ENCODE measurements around the gene NKAP.
"Not testable (repeated sequence)": the region's sequence is repeated elsewhere in the genome, so short reads cannot be mapped to it uniquely, and the experiment has no call there.

Gene NKAP

GRCh38 chrX:119983494-119983893 is 39.9 kb upstream of the NKAP start:
- no peak overlapping the region for H3K4me3 ChIP-seq (ENCODE audit: low read depth, low read length)
- TF ChIP-seq CTCF (IDR thresholded peaks at IDR 0.05; ENCODE audit: low read depth, low read length), result no peak

DNA sequence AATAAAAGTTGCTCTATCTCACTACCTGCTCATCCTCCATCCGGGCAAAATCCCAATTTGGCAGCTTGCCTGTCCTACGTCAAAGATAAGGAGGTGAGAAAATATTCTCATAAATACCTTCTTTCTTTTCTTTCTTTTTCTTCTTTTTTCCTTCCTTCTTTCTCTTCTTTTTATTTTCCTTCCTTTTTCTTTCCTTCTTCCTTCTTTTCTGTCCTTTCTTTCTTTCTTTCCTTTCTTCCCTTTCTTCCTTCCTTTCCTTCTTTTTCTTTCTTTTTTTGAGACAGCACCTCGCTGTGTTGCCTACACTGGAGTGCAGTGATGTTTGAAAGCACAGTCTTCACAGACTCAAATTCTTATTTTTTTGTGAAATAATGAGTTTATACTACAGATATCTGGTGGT is 38.6 kb upstream of the NKAP start:
- TF ChIP-seq CTCF (IDR thresholded peaks at IDR 0.05; ENCODE audit: low read depth, low read length), result no peak
- H3K4me3 ChIP-seq (ENCODE audit: low read depth, low read length), result no peak overlapping the region

- TF ChIP-seq CTCF (IDR thresholded peaks at IDR 0.05; ENCODE audit: low read depth, low read length), result 0 out of 2 replicates have a peak, but pooled peaks have one; percentile 22
Measured at GRCh38 chrX:119981286-119982070, 37.9 kb upstream of the NKAP start.

DNA sequence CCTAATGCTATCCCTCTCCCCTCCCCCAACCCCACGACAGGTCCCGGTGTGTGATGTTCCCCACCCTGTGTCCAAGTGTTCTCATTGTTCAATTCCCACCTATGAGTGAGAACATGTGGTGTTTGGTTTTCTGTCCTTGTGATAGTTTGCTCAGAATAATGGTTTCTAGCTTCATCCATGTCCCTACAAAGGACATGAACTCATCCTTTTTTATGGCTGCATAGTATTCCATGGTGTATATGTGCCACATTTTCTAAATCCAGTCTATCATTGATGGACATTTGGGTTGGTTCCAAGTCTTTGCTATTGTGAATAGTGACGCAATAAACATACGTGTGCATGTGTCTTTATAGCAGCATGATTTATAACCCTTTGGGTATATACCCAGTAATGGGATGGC is 33.6 kb upstream of the NKAP start:
- H3K4me3 ChIP-seq (ENCODE audit: low read depth, low read length), result not testable (repeated sequence)

More at GRCh38 chrX:119981286-119982070, 37.9 kb upstream of the NKAP start:
- H3K4me3 ChIP-seq (ENCODE audit: low read depth, low read length), result no peak overlapping the region

DNA sequence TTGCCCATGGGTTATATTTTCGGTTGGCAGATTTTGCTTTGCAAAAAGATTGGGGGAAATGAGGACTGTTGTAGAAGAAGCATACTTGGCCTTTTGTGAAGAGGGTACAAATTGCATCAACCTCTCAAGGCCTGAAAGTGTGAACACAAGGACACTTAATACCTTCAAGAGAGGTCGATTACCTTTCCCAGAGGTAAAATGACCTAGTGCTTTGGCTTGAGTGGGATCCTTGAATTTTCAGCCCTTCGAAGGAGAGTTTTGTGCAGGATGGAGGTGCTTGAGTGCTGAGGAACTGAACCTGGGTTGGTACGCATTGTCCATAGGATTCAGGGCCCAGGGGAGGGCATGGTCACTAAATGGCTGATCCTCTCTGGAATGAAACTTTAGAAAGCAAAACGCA is 27.6 kb upstream of the NKAP start:
- no peak for TF ChIP-seq CTCF (IDR thresholded peaks at IDR 0.05; ENCODE audit: low read depth, low read length)
- H3K4me3 ChIP-seq (ENCODE audit: low read depth, low read length), result no peak overlapping the region

DNA sequence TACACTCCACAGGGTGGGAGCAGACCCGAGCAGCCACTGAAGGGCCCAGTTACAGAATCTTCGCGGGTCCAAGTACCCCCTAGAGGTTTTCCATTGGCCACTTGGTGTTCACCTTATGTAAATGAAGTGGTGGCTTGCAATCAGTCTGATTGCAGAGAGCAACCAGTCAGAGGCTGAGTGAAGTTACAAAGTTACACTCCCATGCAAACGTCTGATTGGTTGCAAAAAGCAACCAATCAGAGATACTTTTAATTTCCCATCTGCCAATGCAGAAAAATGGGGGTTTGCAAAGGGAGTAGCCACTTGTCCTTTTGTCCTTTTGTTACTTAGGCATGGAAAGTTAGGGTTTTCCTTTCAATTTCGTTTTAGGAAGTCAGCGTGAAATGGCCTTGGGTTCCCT is 27.0 kb upstream of the NKAP start:
- no peak for TF ChIP-seq CTCF (IDR thresholded peaks at IDR 0.05; ENCODE audit: low read depth, low read length)
- no peak overlapping the region for H3K4me3 ChIP-seq (ENCODE audit: low read depth, low read length)

- not testable (repeated sequence) for H3K4me3 ChIP-seq (ENCODE audit: low read depth, low read length)
Measured at GRCh38 chrX:119966837-119967236, 23.3 kb upstream of the NKAP start.

- no peak overlapping the region for H3K4me3 ChIP-seq (ENCODE audit: low read depth, low read length)
- no peak for TF ChIP-seq CTCF (IDR thresholded peaks at IDR 0.05; ENCODE audit: low read depth, low read length)
Measured at GRCh38 chrX:119960625-119961024, 17.1 kb upstream of the NKAP start.

DNA sequence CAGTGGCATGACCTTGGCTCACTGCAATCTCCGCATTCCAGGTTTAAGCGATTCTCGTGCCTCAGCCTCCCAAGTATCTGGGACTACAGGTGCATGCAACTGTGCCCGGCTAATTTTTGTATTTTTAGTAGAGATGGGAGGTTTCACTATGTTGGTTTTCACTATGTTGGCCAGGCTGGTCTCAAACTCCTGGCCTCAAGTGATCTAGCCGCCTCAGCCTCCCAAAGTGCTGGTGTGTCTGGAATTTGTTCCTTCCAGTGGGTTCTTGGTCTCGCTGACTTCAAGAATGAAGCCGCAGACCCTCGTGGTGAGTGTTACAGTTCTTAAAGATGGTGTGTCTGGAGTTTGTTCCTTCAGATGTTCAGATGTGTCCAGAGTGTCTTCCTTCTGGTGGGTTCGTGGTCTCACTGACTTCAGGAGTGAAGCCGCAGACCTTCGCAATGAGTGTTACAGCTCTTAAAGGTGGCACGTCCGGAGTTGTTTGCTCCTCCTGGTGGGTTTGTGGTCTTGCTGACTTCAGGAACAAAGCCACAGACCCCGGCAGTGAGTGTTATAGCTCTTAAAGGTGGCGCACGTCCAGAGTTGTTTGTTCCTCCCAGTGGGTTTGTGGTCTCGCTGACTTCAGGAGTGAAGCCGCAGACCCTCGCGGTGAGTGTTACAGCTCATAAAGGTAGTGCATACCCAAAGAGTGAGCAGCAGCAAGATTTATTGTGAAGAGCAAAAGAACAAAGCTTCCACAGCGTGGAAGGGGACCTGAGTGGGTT is 12.4 kb upstream of the NKAP start:
- H3K4me3 ChIP-seq (ENCODE audit: low read depth, low read length), result not testable (repeated sequence)
